GM19351 (cell line): Measurements from ENCODE around the gene TMEM37.
"Not testable (repeated sequence)": the region's sequence is repeated elsewhere in the genome, so short reads cannot be mapped to it uniquely, and the experiment has no call there.

ENCODE experiments used
- ATAC-seq: cut with Tn5 transposase; IDR thresholded peaks from one replicate; pipeline ENCODE4 v1.9.1; 2021; ENCODE audit warnings: mild to moderate bottlenecking, moderate library complexity; ENCODE audit not compliant: unreplicated experiment

TMEM37 gene

DNA sequence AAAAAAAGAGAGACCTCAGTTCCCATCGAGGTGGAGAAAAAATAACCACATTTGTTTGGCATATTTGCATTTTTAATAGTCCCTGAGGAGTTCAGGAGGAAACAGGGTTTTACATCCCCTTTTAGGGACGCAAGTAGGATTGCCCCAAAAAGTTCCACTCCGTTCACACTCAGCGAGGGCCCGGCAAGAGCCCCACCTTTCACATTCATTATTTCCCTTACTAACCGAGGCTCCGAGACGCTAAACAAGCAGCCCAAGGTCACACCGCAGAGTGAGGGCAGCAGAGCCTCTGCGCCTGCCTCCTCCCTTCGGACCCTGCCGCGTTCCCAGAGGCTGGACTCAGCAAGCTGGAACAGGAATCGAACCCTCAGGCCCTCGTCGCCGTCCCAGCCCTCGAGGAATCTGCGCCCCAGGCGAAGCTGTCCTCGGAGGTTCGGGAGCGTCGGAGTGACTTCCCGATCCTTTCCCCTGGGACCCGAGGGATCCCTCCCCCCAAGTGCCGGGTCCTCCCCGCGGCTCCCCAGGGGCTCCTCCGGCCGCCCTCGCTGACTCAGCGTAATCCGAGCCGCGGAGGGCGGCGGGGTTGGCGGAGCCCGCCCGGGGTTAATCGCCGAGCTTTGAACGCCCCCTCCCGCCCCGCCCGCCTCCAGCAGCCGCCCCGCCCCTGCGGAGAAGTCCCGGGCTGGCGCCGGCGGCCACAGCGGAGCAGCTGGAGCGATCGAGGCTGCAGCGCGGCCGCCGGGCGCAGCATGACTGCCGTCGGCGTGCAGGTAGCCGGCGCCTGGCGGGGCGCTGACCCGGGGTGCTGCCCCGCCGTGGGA, at the start of gene TMEM37:
Gene TMEM37 (plus strand): TSS at position 700 of the 821 bp plus-strand sequence. CDS start 50 bp downstream, at position 750.
- peak; percentile 66 for ATAC-seq

DNA sequence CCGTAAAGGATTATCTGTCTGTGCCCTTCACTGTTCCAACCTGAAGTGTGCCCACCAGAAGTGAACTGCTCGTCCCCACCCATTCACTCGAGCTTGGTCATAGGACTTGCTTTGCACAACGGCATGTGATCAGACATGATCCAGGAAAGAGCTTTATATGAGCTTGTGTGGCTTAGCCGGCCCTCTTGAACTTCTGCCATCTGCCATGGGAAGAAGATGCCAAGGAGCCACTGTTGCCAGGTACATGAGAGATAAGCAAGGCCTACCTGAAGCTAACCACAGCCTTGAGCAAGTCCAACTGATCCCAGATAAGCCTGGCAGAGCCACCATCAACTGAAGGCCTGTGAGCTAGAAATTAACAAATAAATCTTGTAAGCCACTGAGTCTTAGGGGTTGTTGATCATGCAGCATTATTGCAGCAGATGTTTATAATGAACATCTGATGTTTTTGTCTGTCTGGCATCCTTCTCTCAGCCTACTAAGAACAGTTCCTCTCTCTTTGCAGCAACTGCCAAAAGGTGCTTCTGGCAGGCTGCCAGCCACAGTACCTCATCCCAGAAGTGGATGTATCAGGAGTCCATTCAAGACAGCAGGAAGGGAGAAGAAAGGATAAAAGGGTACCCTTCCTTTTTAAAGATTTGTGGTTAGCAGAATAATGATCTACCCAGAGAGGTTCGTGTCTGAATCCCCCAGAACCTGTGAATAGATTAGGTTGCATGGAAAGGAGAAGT, 48.1 kb upstream of the TMEM37 start:
- no peak for ATAC-seq

DNA sequence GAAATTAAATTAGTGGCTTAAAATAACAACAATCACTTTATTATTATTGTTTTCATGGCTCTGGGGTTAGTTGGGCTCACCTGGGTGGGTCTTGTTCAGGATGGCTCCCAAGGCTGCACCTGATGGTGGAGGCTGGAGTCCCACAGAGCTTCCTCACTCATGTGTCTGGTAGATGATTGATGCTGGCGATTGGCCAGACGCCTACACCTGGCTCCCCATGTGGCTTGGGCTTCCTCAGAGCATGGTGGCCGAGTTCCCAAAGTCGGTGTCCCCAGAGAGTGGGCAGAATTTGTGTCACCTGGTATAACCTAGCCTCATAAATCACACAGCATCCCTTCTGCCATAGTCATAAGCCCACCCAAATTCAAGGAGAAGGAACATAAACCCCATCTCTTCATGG, 46.7 kb upstream of the TMEM37 start:
- ATAC-seq, result no peak

DNA sequence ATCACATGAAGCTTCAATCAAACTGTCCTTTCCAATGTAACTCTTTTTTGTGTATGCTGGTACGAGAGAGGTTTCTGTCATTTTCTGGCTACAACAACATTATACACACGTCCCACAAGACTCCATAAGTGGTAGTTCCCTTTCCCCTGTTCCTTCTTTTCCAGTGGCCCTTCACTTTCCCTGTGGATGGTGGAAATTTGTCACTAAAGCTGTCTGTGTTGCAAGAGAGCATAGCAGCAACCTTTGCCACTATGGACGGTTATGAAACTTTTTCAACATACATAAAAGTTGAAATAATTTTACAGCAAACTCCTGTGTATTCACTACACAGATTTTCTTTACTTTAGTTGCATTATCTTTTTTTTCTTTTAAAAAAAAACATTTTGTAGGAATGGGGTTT, 46.2 kb upstream of the TMEM37 start:
- no peak for ATAC-seq

DNA sequence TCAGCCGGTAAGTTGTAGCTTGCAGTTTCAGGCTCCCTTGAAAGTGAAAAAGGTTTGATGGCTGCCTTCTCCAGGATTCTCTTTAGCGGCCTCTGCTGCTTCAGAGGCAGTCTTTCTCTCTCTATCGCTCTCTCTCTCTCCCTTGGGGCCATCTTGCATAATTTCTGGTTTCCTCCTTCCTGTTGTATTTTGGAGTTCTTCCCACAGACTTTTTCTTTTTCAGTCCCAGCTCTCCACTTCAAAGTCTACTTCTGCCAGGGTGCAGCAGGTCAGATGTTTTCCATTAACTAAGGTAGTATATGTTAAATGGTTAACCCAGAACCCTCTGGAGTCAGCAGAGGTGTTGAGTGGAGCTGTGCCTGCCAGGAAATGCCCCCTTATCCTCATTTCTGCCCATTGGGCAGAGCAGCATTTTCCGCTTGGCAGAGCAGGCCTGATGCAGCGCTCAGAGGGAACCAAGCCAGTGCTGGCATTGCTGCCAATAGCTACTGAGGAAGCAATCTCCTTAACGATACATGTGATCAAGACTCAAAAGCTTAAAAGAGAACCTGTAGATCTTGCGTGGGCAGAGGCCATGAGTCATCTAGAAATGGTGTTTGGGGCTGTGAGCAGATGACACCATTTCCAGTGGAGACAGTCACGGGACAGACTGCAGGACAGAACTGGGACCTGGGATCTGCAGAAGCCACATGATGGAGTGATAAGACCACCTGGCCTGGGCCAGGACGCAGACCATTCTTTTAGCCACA, 44.1 kb upstream of the TMEM37 start:
- ATAC-seq, result peak; percentile 91

- ATAC-seq, result no peak
Observed at GRCh38 chr2:119389615-119390306, 41.9 kb upstream of the TMEM37 start.

DNA sequence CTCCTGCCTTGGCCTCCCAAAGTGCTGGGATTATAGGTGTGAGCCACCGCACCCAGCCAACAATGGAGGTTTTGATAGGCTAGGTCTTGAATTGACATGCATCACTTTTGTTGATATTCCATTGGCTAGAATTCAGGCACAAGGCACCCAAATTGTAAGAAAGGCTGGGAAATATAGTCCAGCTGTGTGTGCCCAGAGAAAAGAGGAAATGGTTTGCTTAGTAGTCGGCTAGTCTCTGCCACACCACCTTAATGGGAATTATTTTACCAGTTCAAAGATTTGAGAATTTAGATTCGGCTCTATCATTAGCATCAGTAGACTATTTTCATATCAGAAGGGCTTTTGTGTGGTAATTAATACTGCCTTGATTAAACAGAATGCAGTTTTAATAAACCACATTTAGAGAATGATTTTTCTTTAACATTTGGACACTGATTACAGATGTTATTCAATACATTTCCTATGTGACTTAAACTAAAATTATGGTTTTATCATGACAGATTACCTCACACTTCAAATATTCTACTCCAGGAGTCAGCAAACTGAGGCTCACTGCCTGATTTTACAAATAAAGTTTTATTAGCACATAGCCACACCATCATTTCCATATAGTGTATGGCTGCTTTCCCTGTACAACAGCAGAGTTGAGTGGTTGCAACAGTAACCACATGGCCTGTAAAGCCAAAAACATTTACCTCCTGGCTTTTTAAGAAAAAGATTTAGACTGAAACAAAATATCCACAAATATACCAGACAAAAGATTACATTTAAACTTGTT, 37.5 kb upstream of the TMEM37 start:
- ATAC-seq, result no peak

DNA sequence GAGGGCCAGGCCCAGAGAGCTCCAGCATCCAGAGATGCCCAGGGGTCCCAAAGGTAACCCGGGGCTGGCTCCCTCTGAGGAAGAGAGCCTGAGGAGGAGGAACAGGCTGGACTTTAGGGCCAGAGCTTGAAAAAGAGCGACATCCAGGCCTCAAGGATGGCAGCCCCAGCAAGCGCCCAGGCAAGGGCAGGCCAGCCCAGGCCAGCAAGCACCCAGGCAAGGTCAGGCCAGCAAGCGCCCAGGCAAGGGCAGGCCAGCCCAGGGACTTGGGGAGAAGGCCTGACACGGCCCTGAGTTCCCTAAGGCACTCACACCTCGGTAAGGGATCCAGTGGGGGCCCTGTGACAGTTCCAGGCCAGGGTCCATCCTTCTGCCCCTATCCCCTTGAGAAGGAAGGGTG, 34.5 kb upstream of the TMEM37 start:
- ATAC-seq, result no peak

DNA sequence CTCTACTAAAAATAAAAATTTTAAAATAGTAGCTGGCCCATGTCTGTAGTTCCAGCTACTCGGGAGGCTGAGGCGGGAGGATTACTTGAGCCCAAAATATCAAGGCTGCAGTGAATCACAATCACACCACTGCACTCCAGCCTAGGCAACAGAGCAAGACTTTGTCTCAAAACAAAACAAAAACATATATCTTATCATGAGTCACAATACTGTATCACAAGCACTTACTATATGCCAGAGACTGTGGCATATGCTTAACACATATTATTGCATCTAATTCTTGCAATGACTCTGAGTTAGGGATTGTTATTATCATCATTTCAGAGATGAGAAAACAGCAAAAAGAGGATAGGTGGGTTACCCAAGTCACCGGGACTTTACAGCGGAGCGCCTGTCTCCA, 29.5 kb upstream of the TMEM37 start:
- no peak for ATAC-seq

- no peak for ATAC-seq
Observed at GRCh38 chr2:119402645-119403560, 28.8 kb upstream of the TMEM37 start.

DNA sequence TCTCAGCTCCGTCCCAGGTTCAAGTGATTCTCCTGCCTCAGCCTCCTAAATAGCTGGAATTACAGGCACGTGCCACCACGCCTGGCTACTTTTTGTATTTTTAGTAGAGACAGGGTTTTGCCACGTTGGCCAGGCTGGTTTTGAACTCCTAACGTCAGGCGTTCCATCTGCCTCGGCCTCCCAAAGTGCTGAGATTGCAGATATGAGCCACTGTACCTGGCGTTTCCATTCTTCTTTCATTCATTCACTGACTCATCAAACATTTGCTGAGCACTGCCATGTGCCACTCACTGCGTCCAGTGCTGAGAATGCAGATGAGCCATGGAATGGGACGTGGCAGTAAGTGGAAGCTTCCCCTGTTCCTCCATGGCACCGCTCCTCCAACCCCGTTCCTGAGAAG, 28.0 kb upstream of the TMEM37 start:
- ATAC-seq, result not testable (repeated sequence)

- ATAC-seq, result no peak
Observed at GRCh38 chr2:119405151-119405550, 26.5 kb upstream of the TMEM37 start.

- no peak for ATAC-seq
Observed at GRCh38 chr2:119407430-119408220, 24.0 kb upstream of the TMEM37 start.

DNA sequence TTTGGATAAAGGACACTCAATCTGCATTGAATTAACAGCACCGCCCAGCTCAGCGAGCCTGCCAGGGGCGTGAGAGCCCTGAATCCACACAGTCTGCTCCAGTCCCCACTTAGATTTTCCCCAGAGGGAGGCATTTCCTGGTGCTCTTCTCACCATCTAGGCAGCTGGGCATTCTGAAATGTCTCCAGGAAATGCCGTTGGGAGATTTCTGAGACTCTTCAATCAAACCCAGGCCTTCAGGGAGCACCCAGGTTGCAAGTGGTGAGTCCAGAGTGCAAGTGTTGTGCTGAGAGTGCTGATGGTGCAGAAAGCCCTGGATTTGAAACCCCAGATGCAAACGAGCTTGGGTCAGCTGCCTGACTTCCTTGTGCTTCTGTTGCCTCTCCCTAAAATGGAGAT, 23.4 kb upstream of the TMEM37 start:
- no peak for ATAC-seq

GRCh38 chr2:119409506-119409905, 22.1 kb upstream of the TMEM37 start:
- no peak for ATAC-seq

DNA sequence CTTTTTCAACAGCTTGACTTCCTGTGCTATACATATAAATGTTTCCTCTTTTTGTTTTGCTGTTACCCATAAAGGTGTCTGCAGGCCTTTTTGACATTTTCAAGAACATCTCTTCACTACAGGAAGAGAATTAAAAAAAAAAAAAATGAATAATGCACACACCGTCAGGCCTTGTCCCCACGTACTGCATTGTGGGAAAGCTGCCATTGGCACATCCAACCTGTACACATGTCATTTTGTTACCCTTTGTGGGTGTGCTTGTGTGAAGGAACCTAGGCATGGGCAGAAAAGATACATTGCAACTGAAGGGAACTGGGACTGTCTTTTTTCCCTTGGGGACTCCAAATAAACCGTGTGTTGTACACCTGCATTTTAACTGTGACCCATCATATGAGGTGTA, 16.8 kb upstream of the TMEM37 start:
- ATAC-seq, result no peak

DNA sequence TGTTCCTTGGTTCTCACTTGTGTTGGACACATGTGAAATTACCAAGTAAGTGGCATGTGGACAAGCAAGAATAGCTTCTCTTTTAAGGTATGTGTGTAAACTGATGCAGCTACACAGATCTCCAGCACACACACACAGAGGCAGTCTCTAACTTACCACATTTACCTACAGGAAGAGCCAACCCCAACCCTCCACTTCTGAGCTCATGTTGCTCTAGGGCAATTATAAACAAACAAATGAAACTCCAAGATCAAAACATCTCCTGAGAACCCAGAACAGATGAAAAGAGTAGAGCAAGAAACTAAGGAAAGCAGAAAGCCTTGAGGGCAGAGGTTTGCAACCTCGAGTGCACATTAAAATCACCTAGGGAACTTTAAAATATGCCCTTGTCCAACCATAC, 16.0 kb upstream of the TMEM37 start:
- ATAC-seq, result no peak

GRCh38 chr2:119416299-119416923, 15.2 kb upstream of the TMEM37 start:
- no peak for ATAC-seq
